Lung (tissue), 12 donors: ENCODE data around the gene STX8. TPM values are rescaled to one million over a fixed set of nuclear protein-coding genes. Genes with fewer than 3 reads are reported as not detected.

Source experiments
- ATAC-seq: fragments of 200-7000 bp; cut with Tn5 transposase; one replicate; pipeline ENCODE4 v1.9.1; 2020; ENCODE audit warnings: moderate number of reproducible peaks; ENCODE audit not compliant: insufficient read depth, low FRiP score
- DNase-seq, 3 donors: peaks; one replicate each; pipeline ENCODE4 v3.0.0-alpha.2; 2013 to 2017
- H3K27ac ChIP-seq, 2 donors: one replicate each; pipeline ENCODE4 v1.5.1; 2013; ENCODE audit warnings: mild to moderate bottlenecking in 2 of 2, moderate library complexity in 2 of 2, control low read depth in 1 of 2, inconsistent platforms in 1 of 2, low read depth in 1 of 2, low read length in 1 of 2
- H3K27me3 ChIP-seq, 3 donors: one replicate each; pipeline ENCODE4 v1.5.1; 2013; ENCODE audit warnings: low read length in 2 of 3; ENCODE audit not compliant: control insufficient read depth in 3 of 3, insufficient read depth in 3 of 3
- H3K36me3 ChIP-seq, 4 donors: one replicate each; pipeline ENCODE4 v1.5.1; 2013; ENCODE audit warnings: low read length in 4 of 4, mild to moderate bottlenecking in 1 of 4, moderate library complexity in 1 of 4; ENCODE audit not compliant: control insufficient read depth in 4 of 4, insufficient read depth in 4 of 4
- H3K4me1 ChIP-seq, 5 donors: one replicate each; pipeline ENCODE4 v1.5.1; 2013; ENCODE audit warnings: low read length in 5 of 5, mild to moderate bottlenecking in 2 of 5, moderate library complexity in 1 of 5; ENCODE audit not compliant: control insufficient read depth in 5 of 5, insufficient read depth in 5 of 5
- H3K4me3 ChIP-seq: one replicate; pipeline ENCODE4 v1.5.1; 2013; ENCODE audit warnings: mild to moderate bottlenecking, control low read depth, moderate library complexity
- H3K9ac ChIP-seq, 2 donors: one replicate each; pipeline ENCODE4 v1.5.1; 2013; ENCODE audit warnings: low read length in 2 of 2, control low read depth in 1 of 2; ENCODE audit not compliant: insufficient read depth in 1 of 2
- H3K9me3 ChIP-seq, 4 donors: one replicate each; pipeline ENCODE4 v1.5.1; 2013; ENCODE audit warnings: low read length in 3 of 4, mild to moderate bottlenecking in 1 of 4, moderate library complexity in 1 of 4; ENCODE audit not compliant: control insufficient read depth in 4 of 4, insufficient read depth in 3 of 4
- WGBS, 2 donors: extraction: QIAGEN DNeasy Blood & Tissue Kit; methylation state at CpG; one replicate each; pipeline ENCODE4 v1.1.7; 2013; 5-methylcytosine and 5-hydroxymethylcytosine counted together
- polyA plus RNA-seq, 2 donors: library from polyadenylated mRNA; stranded (reverse); fragments of 200-250 nt; gene quantifications; one replicate each; pipeline ENCODE4 v1.2.1, GENCODE V29; 2013
- total RNA-seq, 2 donors: library from RNA; depleted of rRNA in 1 of 2; stranded (reverse); fragments of >200 nt in 1 of 2; gene quantifications; one replicate each; pipeline ENCODE4 v1.2.1, GENCODE V29; 2014 to 2021
- TF ChIP-seq, protein P1 (sequence below): IDR thresholded peaks from 2 replicates; pipeline ENCODE4 v1.5.1; 2012; ENCODE audit warnings: mild to moderate bottlenecking; ENCODE audit errors: control extremely low read depth, extremely low read depth
- donor health status: control.
- donor health status: control.
- donor health status: Bipolar disorder and iron deficiency.
- donor health status: healthy.
- donor health status: DM: yes; HTN: yes; CAD: no.

Gene STX8
- total and polyA plus RNA-seq, 4 donors: 36.5 to 81.1 (median 63.2) TPM

DNA sequence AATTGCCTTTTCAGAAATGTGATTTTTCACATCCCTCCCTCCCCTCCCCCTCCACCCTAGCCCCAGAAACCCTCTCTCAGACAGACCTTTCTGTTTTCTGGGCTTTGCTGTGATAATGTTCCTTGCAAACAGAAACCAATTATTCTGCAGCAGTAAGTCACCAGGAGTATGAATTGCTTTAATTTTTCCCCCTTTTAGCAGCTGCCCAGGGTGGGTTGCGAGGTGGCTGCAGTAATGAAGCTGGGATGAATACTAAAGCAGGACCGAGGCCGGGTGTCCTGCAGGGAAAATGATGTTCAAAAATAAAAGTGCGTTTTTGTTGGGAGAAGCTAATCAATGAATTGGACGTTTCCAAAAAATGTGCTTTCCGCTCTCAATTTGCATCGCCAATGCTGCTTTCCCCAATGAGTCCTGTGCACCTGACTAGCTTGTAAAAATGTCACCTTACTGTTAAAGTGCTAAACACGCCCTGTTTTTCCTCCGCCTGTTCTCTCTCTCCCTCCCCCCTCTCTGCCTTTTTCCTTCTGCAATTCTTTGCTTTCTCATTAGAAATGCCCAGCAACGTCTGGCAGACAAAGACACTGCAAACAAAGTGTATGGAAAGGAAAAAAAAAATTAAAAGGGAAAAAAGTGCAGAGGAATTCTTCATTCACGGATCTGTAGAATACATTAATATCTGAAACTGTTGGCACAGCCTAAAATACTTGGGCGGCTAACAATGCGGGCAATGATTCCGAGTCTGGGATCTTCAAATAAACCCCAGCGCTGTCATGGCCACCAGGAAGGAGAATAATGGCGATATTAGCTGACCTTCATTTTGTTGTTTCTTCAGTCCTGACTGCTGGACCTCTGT lies 244.1 kb downstream of the STX8 start:
- TF ChIP-seq, protein P1, sequence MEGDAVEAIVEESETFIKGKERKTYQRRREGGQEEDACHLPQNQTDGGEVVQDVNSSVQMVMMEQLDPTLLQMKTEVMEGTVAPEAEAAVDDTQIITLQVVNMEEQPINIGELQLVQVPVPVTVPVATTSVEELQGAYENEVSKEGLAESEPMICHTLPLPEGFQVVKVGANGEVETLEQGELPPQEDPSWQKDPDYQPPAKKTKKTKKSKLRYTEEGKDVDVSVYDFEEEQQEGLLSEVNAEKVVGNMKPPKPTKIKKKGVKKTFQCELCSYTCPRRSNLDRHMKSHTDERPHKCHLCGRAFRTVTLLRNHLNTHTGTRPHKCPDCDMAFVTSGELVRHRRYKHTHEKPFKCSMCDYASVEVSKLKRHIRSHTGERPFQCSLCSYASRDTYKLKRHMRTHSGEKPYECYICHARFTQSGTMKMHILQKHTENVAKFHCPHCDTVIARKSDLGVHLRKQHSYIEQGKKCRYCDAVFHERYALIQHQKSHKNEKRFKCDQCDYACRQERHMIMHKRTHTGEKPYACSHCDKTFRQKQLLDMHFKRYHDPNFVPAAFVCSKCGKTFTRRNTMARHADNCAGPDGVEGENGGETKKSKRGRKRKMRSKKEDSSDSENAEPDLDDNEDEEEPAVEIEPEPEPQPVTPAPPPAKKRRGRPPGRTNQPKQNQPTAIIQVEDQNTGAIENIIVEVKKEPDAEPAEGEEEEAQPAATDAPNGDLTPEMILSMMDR: no peak
- no peak for DNase-seq
- Histone ChIP-seq H3K9ac (no peak overlapping the region), H3K36me3 (no peaks in the 10 kb centered on the region), H3K4me1 (no peaks in the 10 kb centered on the region), H3K27ac (no peak overlapping the region), H3K4me3 (no peak overlapping the region), H3K9me3 (peaks cover 0 to 4% (median 2%) of the 10 kb centered on the region in 4 donors), H3K27me3 (no peaks in the 10 kb centered on the region)
- WGBS, 2 donors: 90 to 91% methylated on average over 16 of the region's 16 CpGs
- ATAC-seq: no peak

DNA sequence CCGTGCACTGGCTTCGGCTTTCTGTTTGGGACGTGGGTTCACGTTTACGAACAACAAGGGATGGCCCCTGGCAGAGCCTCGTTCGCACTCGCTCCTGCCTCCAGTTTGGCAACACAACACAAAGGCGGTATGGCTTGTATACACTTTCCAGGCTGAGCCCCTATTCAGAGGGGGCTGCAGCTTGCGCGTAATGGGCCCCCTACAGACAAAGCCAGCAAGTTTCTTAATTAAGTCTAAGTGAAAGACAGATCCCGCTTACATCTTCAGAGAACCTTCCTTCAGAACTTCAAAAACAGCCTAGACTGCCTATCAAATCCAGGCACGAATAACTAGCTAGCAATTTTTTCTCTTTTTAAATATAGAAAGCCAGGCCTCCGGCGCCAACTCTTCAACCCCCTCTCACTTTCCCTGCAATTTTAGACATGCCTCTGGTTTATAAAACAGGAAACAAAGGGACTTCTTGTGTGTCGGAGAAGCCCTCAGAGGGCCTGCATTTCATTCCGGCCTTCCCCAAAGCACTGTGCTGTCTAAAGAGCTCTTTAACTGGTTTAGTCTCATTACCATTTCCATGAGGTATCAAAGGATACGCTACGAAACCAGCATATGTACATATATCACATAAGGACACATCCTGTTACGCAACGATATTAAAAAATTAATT lies 244.9 kb downstream of the STX8 start:
- Histone ChIP-seq H3K4me1 (no peaks in the 10 kb centered on the region), H3K27me3 (no peaks in the 10 kb centered on the region), H3K4me3 (no peak overlapping the region), H3K27ac (no peak overlapping the region), H3K36me3 (no peaks in the 10 kb centered on the region), H3K9me3 (peaks cover 0 to 4% (median 2%) of the 10 kb centered on the region in 4 donors), H3K9ac (no peak overlapping the region)
- TF ChIP-seq, protein P1: no peak
- ATAC-seq (no peak), DNase-seq (no peak)
- 91 to 92% methylated on average over 21 of the region's 21 CpGs for WGBS, 2 donors

DNA sequence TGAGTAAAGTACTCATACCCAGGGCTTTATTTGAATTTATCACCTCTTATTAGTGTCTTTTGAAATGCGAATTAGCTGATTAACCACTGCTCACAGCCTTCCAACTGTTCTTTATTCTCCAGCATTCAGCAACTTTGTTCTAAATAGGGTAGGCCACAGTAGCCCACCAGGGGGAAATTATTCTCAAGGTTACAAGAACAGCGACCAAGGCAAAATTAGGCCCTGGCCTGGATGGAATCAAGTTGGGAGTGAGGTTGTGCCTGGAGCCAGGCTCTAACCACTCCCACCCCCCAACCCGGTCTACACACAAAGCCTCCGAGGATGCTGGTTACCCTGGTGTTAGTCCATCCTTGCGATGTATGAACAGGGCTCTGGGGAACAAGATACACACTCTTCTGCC lies 245.5 kb downstream of the STX8 start:
- DNase-seq (no peak), ATAC-seq (no peak)
- 94 to 96% methylated on average over 5 of the region's 5 CpGs for WGBS, 2 donors
- Histone ChIP-seq H3K4me1 (no peaks in the 10 kb centered on the region), H3K9ac (no peak overlapping the region), H3K9me3 (peaks cover 0 to 4% (median 2%) of the 10 kb centered on the region in 4 donors), H3K27me3 (no peaks in the 10 kb centered on the region), H3K4me3 (no peak overlapping the region), H3K27ac (no peak overlapping the region), H3K36me3 (no peaks in the 10 kb centered on the region)
- TF ChIP-seq, protein P1: no peak
